Erythroblast (primary cell): Measurements from ENCODE around the gene APOL4.

Experiments used
- GATA1 ChIP-seq: IDR thresholded peaks from 2 replicates; pipeline ENCODE4 v1.6.1; 2011; ENCODE audit warnings: low read depth, mild to moderate bottlenecking, control low read depth, low read length, moderate library complexity
- POLR2A ChIP-seq: IDR thresholded peaks from 2 replicates; pipeline ENCODE4 v1.6.1; 2011; ENCODE audit warnings: mild to moderate bottlenecking, low read length

GRCh38 chr22:36193577-36193976, 8.0 kb downstream of the APOL4 start:
- no peak for TF ChIP-seq POLR2A
- no peak for TF ChIP-seq GATA1
